DND-41 (cell line): ENCODE data around the gene KIRREL3.

ENCODE experiments used
- ATAC-seq: fragments of 200-7000 bp; cut with Tn5 transposase; 3 replicates; pipeline ENCODE4 v1.9.1; 2021; ENCODE audit warnings: low read depth; ENCODE audit not compliant: insufficient read depth
- DNase-seq: peaks from one replicate; pipeline ENCODE4 v3.0.0-alpha.2; 2020
- H2AFZ ChIP-seq: 2 replicates; pipeline ENCODE4 v1.6.0; 2012; ENCODE audit warnings: low read depth, low read length
- H3K27ac ChIP-seq: 2 replicates; pipeline ENCODE4 v1.5.1; 2012; ENCODE audit warnings: low read length, inconsistent platforms
- H3K27me3 ChIP-seq: fragments of 200-600 bp; sonication (generic); 2 replicates; pipeline ENCODE4 v1.6.0; 2012; ENCODE audit warnings: low read length, mild to moderate bottlenecking, inconsistent platforms; ENCODE audit not compliant: insufficient read depth, poor library complexity
- H3K36me3 ChIP-seq: 2 replicates; pipeline ENCODE4 v1.5.1; 2012; ENCODE audit warnings: low read length, inconsistent platforms; ENCODE audit not compliant: insufficient read depth
- H3K4me1 ChIP-seq: 2 replicates; pipeline ENCODE4 v1.5.1; 2012; ENCODE audit warnings: mild to moderate bottlenecking, low read length; ENCODE audit not compliant: insufficient read depth
- H3K4me2 ChIP-seq: 2 replicates; pipeline ENCODE4 v1.6.0; 2012; ENCODE audit warnings: mild to moderate bottlenecking, moderate library complexity, low read length, inconsistent platforms; ENCODE audit not compliant: insufficient read depth
- H3K4me3 ChIP-seq, 2 experiments: fragments of 200-600 bp in 1 of 2; shearing (Covaris generic) in 1 of 2; 2 replicates each; pipeline ENCODE4 v1.5.1; 2012 to 2016; ENCODE audit warnings: inconsistent platforms in 2 of 2, low read length in 2 of 2, mild to moderate bottlenecking in 2 of 2, low read depth in 1 of 2, moderate library complexity in 1 of 2
- H3K79me2 ChIP-seq: 2 replicates; pipeline ENCODE4 v1.6.0; 2012; ENCODE audit warnings: low read length, inconsistent platforms; ENCODE audit not compliant: insufficient read depth
- H3K9ac ChIP-seq: 2 replicates; pipeline ENCODE4 v1.6.0; 2012; ENCODE audit warnings: low read depth, mild to moderate bottlenecking, inconsistent platforms, low read length, moderate library complexity
- H3K9me3 ChIP-seq: 2 replicates; pipeline ENCODE4 v1.5.1; 2012; ENCODE audit warnings: low read length, moderate library complexity, mild to moderate bottlenecking, inconsistent platforms; ENCODE audit not compliant: insufficient read depth, severe bottlenecking
- H4K20me1 ChIP-seq: 2 replicates; pipeline ENCODE4 v1.6.0; 2012; ENCODE audit warnings: low read length; ENCODE audit not compliant: insufficient read depth
- EZH2 ChIP-seq: IDR thresholded peaks from 3 replicates; pipeline ENCODE4 v1.6.1; 2012; ENCODE audit warnings: borderline replicate concordance, low read depth, mild to moderate bottlenecking, moderate library complexity, low read length, inconsistent platforms; ENCODE audit not compliant: severe bottlenecking
- TF ChIP-seq, protein P1 (sequence below): IDR thresholded peaks from 2 replicates; pipeline ENCODE4 v1.5.1; 2012; ENCODE audit warnings: borderline replicate concordance, low read length, moderate library complexity, mild to moderate bottlenecking; ENCODE audit not compliant: poor library complexity, severe bottlenecking; ENCODE audit errors: extremely low read depth

The KIRREL3 gene

DNA sequence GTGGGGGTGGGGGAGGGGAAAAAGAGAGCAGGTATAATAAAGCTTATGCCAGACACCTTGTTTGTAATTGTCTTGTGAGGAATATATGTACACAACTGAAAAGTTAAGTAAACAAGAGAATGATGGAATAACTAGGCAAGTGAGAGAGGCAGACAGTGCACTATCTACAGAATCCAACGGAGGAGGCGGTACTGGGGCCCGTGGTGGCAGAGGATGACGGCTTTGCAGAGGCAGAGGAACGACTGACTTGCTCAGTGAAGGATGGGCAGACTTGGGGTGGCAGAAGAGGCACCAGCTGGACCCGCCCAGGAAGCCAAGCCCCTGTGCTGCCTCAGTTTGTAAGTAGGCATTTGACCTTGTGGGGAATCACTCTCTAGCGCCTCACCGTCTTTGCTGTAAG is 347.5 kb downstream of the KIRREL3 start:
- no peak for DNase-seq
- Histone ChIP-seq H3K9ac (no peak overlapping the region), H2AFZ (no peak overlapping the region), H3K9me3 (no peaks in the 10 kb centered on the region), H3K36me3 (no peaks in the 10 kb centered on the region), H3K4me3 (no peak overlapping the region), H3K4me1 (no peaks in the 10 kb centered on the region), H3K79me2 (no peaks in the 10 kb centered on the region), H4K20me1 (no peaks in the 10 kb centered on the region), H3K27me3 (peaks cover 24% of the 10 kb centered on the region), H3K4me2 (no peak overlapping the region), H3K27ac (no peak overlapping the region)
- no peak for ATAC-seq
- no peak for TF ChIP-seq EZH2
- TF ChIP-seq, protein P1, sequence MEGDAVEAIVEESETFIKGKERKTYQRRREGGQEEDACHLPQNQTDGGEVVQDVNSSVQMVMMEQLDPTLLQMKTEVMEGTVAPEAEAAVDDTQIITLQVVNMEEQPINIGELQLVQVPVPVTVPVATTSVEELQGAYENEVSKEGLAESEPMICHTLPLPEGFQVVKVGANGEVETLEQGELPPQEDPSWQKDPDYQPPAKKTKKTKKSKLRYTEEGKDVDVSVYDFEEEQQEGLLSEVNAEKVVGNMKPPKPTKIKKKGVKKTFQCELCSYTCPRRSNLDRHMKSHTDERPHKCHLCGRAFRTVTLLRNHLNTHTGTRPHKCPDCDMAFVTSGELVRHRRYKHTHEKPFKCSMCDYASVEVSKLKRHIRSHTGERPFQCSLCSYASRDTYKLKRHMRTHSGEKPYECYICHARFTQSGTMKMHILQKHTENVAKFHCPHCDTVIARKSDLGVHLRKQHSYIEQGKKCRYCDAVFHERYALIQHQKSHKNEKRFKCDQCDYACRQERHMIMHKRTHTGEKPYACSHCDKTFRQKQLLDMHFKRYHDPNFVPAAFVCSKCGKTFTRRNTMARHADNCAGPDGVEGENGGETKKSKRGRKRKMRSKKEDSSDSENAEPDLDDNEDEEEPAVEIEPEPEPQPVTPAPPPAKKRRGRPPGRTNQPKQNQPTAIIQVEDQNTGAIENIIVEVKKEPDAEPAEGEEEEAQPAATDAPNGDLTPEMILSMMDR: no peak

- Histone ChIP-seq H3K36me3 (no peaks in the 10 kb centered on the region), H2AFZ (no peak overlapping the region), H3K4me3 (no peak overlapping the region), H3K9ac (no peak overlapping the region), H4K20me1 (no peaks in the 10 kb centered on the region), H3K79me2 (no peaks in the 10 kb centered on the region), H3K9me3 (no peaks in the 10 kb centered on the region), H3K27me3 (no peaks in the 10 kb centered on the region), H3K4me2 (no peak overlapping the region), H3K27ac (no peak overlapping the region), H3K4me1 (no peaks in the 10 kb centered on the region)
- TF ChIP-seq, protein P1: no peak
- TF ChIP-seq EZH2: no peak
- ATAC-seq: no peak
- no peak for DNase-seq
Measured at GRCh38 chr11:126647735-126648134, 352.8 kb downstream of the KIRREL3 start.

- Histone ChIP-seq H3K9me3 (no peaks in the 10 kb centered on the region), H3K27ac (no peak overlapping the region), H3K9ac (no peak overlapping the region), H3K79me2 (no peaks in the 10 kb centered on the region), H3K36me3 (no peaks in the 10 kb centered on the region), H2AFZ (no peak overlapping the region), H3K4me1 (no peaks in the 10 kb centered on the region), H3K4me3 (no peak overlapping the region), H4K20me1 (no peaks in the 10 kb centered on the region), H3K4me2 (no peak overlapping the region), H3K27me3 (no peaks in the 10 kb centered on the region)
- DNase-seq (no peak), ATAC-seq (no peak)
- TF ChIP-seq EZH2: no peak
- TF ChIP-seq, protein P1: no peak
Measured at GRCh38 chr11:126646701-126647557, 353.6 kb downstream of the KIRREL3 start.
